ENCODE measurements around the gene PREB.

PREB gene

DNA sequence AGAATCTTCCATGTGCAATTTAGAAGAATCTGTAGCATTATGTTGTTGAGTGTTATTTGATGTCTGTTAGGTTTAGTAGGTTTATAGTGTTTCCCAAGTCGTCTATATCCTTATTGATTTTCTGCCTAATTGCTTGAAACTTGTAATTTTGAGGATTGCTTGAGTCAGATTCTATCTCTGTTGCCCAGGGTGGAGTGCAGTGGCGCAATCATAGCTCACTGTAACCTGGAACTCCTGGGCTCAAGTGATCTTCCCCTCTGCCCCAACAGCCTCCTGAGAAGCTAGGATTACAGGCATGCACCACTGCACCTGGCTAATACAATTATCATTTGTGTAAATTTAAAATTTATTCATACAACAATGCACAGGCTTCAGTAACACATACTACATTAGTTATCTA, 11.2 kb upstream of the PREB start:
- TF ChIP-seq POLR2A (IDR thresholded peaks at IDR 0.05; ENCODE audit: low read length) (no peak), GATA1 (IDR thresholded peaks at IDR 0.05; ENCODE audit: low read depth, low read length) (no peak)
- no peak for DNase-seq

GRCh38 chr2:27143285-27143684, 8.8 kb upstream of the PREB start:
- TF ChIP-seq GATA1 (IDR thresholded peaks at IDR 0.05; ENCODE audit: low read depth, low read length): no peak
- no peak for TF ChIP-seq POLR2A (IDR thresholded peaks at IDR 0.05; ENCODE audit: low read length)
- no peak for DNase-seq

DNA sequence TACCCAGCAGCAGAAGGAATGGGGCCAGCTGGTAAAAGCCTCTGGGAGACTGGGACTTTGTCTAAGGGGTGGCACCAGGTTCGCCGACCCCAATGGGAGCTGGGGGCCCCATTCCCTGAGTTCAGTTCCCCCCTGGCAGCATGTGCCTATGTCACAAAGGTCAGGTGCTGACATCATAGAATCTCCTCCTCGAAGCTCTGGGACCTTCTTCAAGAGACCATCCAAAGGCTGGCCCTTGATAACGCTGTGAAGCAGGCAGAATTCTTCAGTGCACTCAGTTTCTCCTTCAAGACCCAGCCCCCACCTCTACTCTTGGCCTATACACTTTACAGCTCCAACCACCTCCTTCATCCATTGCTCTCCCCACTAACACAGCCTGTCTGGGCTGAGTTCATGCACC, 4.9 kb upstream of the PREB start, which contains the start of gene PRR30:
PRR30 (minus strand) TSS at position 101 of the 400 bp plus-strand sequence. CDS start 1,081 bp downstream, outside the sequence.
- TF ChIP-seq POLR2A (IDR thresholded peaks at IDR 0.05; ENCODE audit: low read length) (no peak), GATA1 (IDR thresholded peaks at IDR 0.05; ENCODE audit: low read depth, low read length) (no peak)
- no peak for DNase-seq

- DNase-seq: no peak
- no peak for TF ChIP-seq GATA1 (IDR thresholded peaks at IDR 0.05; ENCODE audit: low read depth, low read length)
- TF ChIP-seq POLR2A (IDR thresholded peaks at IDR 0.05; ENCODE audit: low read length): no peak
Observed at GRCh38 chr2:27138111-27138510, 3.7 kb upstream of the PREB start.

DNA sequence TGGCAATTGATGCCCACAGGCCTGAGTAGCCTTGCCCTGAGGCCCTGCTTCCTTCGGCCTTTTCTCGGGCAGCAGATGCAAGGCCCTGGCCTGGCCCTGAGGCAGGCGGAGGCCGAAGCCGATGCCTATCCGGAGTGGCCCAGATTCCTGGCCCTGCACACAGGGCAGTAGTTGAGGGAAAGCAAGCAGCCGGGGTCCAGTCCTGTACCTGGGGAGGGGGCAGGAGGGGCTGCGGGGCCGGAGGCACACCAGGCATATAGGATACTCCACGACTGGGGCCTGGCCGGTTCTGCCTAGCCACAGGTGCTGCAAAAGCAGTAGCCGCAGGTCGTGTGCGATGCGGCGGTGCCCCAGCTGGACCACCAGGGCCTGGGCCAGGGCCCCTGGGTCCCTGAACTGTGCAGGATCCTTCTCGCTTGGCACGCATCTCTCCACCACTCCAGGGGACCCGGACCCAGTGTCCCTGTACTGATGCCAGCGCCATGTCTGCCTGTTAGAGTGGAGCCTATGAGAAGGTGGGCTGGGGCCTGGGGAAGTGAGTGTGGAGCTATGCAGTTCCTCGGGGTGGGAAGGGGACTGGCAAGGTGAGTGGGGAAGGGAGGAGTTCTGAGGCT, 3.0 kb upstream of the PREB start:
- DNase-seq: no peak
- no peak for TF ChIP-seq POLR2A (IDR thresholded peaks at IDR 0.05; ENCODE audit: low read length)
- no peak for TF ChIP-seq GATA1 (IDR thresholded peaks at IDR 0.05; ENCODE audit: low read depth, low read length)

- TF ChIP-seq POLR2A (IDR thresholded peaks at IDR 0.05; ENCODE audit: low read length) (no peak), GATA1 (IDR thresholded peaks at IDR 0.05; ENCODE audit: low read depth, low read length) (no peak)
Observed at GRCh38 chr2:27136751-27137150, 2.3 kb upstream of the PREB start.

GRCh38 chr2:27135478-27135955, 1.1 kb upstream of the PREB start:
- DNase-seq: no peak
- TF ChIP-seq GATA1 (IDR thresholded peaks at IDR 0.05; ENCODE audit: low read depth, low read length) (no peak), POLR2A (IDR thresholded peaks at IDR 0.05; ENCODE audit: low read length) (no peak)

More at GRCh38 chr2:27136751-27137150, 2.3 kb upstream of the PREB start:
- no peak for DNase-seq

DNA sequence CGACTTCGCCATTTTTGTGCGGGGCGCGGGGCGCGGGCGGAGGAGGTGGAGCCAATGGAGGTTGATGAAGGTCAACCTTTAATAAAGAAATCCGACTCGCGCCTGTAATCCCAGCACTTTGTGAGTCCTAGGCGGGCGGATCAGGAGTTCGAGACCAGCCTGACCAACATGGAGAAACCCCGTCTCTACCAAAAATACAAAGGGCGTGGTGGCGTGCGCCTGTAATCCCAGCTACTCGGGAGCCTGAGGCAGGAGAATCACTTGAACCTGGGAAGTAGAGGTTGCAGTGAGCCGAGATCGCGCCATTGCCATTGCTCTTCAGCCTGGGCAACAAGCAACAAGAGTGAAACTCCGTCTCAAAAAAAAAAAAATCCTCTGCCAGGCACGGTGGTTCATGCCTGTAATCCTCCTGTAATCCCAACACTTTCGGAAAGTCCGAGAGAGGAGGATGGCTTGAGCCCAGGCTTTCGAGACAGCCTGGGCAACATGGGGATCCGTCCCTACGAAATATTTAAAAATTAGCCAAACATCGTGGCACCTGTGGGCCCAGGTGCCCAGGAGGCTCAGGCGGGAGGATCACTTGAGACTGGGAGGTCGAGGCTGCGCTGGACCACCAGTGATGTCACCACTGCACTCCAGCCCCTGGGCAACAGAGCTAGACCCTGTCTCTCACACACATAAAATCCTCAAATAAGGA, 493 bp upstream of the PREB start:
- TF ChIP-seq POLR2A (IDR thresholded peaks at IDR 0.05; ENCODE audit: low read length) (peak; percentile 50), GATA1 (IDR thresholded peaks at IDR 0.05; ENCODE audit: low read depth, low read length) (no peak)
- DNase-seq: no peak

DNA sequence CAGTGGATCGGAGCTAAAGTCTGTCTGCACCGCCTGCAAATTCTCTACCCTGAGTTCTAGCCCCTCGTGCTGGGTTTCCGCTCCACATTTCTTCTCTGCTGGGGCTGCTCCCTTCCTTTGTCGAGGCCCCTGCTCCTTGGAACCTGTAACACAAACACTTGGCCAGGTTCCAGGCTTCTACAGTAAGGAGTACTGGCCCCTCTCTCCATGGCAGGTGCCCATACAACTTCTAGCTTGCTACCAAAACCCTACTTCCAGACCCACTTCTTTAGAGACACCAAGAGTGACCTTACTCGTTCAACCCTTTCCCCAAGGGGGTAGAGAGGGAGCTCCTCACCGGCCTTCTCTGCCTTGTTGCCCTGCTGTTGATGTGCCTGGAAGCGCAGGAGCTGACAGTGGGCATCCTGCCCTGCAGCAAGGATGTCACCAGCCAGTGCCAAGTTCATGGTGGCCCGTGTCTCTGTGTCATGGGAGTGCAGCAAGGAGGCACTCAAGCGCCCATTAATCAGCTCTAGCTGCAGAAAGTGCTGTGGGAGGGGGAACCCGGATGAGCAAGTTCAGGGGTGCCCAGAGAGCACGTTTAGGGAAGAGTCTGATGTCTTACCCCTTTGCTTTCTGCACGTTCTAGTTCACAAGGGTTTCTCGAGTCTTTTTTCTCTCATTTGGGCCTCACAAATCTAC, 1.1 kb downstream of the PREB start:
- TF ChIP-seq GATA1 (IDR thresholded peaks at IDR 0.05; ENCODE audit: low read depth, low read length) (no peak), POLR2A (IDR thresholded peaks at IDR 0.05; ENCODE audit: low read length) (no peak)

GRCh38 chr2:27131429-27131828, 3.0 kb downstream of the PREB start:
- no peak for TF ChIP-seq GATA1 (IDR thresholded peaks at IDR 0.05; ENCODE audit: low read depth, low read length)
- no peak for TF ChIP-seq POLR2A (IDR thresholded peaks at IDR 0.05; ENCODE audit: low read length)
- no peak for DNase-seq

More for the DNA sequence above, 1.1 kb downstream of the PREB start:
- peak; percentile 50 to 52 for DNase-seq

GRCh38 chr2:27130396-27130795, 4.0 kb downstream of the PREB start:
- no peak for TF ChIP-seq GATA1 (IDR thresholded peaks at IDR 0.05; ENCODE audit: low read depth, low read length)
- no peak for TF ChIP-seq POLR2A (IDR thresholded peaks at IDR 0.05; ENCODE audit: low read length)
- DNase-seq: no peak

- TF ChIP-seq POLR2A (IDR thresholded peaks at IDR 0.05; ENCODE audit: low read length) (no peak), GATA1 (IDR thresholded peaks at IDR 0.05; ENCODE audit: low read depth, low read length) (no peak)
- peak in 1 of 2 experiments; percentile 41 for DNase-seq
Observed at GRCh38 chr2:27128668-27129571, 5.5 kb downstream of the PREB start.

DNA sequence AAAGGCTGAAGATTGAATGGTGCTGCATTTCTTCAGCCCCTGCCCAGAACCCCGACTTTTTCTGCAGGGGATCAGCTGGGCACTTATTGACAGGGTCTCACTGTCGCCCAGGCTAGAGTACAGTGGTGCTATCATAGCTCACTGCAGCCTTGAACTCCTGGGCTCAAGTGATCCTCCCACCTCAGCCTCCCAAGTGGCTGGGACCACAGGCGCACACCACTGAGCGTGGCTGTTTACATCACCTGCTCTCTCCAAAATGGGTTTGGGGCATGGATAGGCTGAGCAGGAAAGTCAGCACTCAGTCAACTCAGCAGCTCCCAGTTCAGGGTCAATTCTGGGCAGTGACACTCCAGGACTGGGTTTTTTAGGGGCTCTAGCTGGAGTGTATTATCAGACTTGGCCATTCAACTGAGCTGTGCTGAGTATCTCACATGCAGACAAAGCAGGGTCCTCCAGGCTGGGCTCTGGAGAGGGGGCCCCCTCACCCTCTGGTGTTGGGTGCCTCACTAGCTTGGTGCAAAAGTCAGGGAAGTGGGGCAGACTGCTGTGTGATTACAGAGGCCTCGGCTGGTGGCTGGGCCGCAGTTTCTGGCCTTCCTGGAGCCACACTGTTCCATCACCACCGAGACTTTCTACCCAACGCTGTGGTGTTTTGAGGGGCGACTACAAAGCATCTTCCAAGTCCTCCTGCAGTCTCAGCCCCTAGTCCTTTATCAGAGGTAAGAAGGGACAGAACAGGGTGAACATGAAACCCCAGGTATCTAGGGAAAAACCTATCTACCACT, 6.4 kb downstream of the PREB start:
- TF ChIP-seq GATA1 (IDR thresholded peaks at IDR 0.05; ENCODE audit: low read depth, low read length) (no peak), POLR2A (IDR thresholded peaks at IDR 0.05; ENCODE audit: low read length) (no peak)
- no peak for DNase-seq

Data from erythroblast (primary cell).